GM13977 (cell line): ENCODE data around the gene GNAS-AS1.
A peak's percentile ranks its signal among the peaks of the same experiment; 100 is the strongest.

Experiments
- DNase-seq: peaks from one replicate; pipeline ENCODE4 v3.0.0; 2012; ENCODE audit warnings: low spot score
- in situ Hi-C: fragments of 300-500 bp; cut with MboI; formaldehyde crosslinking; loops from one replicate; pipeline ENCODE4 v1.12.0; 2022; ENCODE audit warnings: low sequenced_read_pairs, low pct_unique_long_range_greater_than_20kb, mixed read lengths, inconsistent platforms; ENCODE audit not compliant: unreplicated experiment
- TF ChIP-seq, protein P1 (sequence below): IDR thresholded peaks from 2 replicates; pipeline ENCODE4 v1.5.1; 2012; ENCODE audit warnings: mild to moderate bottlenecking, control low read depth; ENCODE audit not compliant: insufficient read depth; ENCODE audit errors: extremely low read depth, missing control alignments

The GNAS-AS1 gene

DNA sequence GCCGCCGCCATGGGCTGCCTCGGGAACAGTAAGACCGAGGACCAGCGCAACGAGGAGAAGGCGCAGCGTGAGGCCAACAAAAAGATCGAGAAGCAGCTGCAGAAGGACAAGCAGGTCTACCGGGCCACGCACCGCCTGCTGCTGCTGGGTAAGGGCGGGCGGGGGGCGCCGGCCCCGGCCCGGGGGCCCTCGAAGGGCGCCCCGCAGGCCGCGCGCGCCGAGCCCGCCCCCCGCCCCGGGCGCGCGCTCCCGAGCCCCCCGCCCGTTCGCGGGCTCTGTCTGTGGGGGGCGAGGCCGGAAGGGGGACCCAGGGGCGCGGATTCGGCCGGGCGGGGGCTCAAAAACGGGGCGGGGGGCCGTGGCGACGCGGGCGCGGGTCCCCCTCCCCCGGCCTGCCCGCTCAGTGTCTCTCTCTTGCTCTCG, 41.0 kb upstream of the GNAS-AS1 start:
- in situ Hi-C loops: loop anchor here (10.0 kb wide), 1 partner anchor 93 kb away; the partner anchor contains the start of gene NELFCD
- no peak for DNase-seq
- TF ChIP-seq, protein P1, sequence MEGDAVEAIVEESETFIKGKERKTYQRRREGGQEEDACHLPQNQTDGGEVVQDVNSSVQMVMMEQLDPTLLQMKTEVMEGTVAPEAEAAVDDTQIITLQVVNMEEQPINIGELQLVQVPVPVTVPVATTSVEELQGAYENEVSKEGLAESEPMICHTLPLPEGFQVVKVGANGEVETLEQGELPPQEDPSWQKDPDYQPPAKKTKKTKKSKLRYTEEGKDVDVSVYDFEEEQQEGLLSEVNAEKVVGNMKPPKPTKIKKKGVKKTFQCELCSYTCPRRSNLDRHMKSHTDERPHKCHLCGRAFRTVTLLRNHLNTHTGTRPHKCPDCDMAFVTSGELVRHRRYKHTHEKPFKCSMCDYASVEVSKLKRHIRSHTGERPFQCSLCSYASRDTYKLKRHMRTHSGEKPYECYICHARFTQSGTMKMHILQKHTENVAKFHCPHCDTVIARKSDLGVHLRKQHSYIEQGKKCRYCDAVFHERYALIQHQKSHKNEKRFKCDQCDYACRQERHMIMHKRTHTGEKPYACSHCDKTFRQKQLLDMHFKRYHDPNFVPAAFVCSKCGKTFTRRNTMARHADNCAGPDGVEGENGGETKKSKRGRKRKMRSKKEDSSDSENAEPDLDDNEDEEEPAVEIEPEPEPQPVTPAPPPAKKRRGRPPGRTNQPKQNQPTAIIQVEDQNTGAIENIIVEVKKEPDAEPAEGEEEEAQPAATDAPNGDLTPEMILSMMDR: no peak

DNA sequence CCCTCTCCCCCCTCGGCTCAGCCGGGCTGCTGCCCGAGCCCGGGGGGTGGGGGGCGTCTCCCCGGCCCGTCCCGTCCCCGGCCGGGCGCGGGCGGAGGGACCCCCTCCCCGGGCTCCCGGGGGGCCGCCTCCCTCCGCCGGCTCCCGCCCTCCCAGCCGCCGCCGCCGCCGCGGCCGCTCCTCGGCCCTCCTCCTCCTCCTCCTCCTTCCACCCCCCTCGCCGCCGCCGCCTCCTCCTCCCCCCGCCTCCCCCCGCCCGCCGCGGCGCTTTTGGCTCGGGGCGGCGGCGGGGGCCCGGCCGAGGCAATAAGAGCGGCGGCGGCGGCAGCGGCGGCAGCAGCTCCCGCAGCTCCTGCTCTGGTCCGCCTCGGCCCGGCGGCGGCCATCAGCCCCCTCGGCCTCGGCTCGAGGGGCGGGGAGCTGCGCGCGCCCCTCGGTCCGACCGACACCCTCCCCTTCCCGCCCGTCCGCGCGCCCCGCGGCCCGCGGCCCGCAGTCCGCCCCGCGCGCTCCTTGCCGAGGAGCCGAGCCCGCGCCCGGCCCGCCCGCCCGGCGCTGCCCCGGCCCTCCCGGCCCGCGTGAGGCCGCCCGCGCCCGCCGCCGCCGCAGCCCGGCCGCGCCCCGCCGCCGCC, 40.5 kb upstream of the GNAS-AS1 start:
- DNase-seq: peak; percentile 87
- in situ Hi-C loops: loop anchor here (10.0 kb wide), 1 partner anchor 94 kb away; the partner anchor contains the start of gene NELFCD
- TF ChIP-seq, protein P1: no peak

DNA sequence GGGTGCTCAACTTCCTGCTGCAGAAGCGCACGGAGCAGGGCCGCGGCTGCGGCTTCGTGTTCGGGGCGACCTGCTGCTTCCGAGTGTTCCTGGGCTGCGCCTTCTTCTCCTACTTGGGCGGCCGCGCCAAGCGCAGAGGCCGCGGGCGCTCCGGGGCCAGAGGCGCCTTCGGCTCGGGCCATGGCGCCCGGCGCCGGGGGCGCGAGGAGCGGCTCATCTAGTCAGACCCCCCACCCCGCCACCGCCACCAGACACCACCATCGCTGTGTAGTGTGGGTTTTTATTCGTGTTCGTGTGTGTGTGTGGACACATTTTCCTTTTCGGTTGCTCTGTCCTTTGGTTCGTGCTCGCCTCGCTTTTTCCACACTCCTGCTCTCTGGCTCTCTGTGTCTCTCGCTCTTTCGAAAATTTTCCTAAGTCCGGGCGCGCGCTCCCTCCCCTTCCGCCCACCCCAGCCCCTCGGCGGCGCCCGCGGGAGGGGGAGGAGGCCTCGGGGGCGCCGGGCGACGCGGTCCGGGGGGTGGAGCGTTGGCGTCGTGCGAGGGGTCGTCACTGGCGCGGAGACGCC, 39.9 kb upstream of the GNAS-AS1 start:
- DNase-seq: peak; percentile 64
- in situ Hi-C loops: loop anchor here (10.0 kb wide), 1 partner anchor 94 kb away; the partner anchor contains the start of gene NELFCD
- TF ChIP-seq, protein P1: no peak

DNA sequence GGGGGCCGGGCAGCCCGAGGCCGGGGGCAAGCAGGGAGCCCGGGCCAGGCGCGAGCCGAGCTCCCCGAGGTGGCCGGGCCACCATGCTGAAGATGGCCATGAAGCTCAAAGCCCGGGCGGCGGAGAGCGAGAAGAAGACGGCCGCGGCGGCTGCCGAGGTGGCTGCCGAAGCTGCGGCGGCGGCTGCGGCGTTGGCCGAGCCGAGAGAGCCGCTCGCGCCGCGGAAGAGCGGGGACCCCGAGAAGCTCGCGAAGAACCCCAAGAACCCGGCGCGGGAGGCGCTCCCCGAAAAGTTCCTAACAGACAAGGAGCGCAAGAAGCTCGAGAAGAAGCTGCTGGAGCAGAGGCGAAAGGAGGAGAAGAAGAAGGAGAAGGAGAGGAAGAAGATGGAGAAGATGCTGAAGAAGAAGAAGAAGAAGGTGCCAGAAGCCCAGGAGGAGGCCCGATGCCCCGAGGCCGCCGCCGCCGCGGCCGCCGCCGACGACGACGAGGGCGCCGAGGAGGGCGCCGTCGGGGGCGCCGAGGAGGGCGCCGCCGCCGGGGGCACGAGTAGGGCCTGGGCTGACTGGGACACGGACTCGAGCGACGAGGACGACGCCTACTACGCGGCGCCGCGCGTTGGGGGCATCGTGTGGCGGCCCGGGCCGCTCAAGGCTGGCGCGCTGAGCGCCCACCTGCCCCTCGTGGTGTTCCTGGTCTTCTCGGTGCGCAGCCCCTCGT, 39.3 kb upstream of the GNAS-AS1 start:
- in situ Hi-C loops: loop anchor here (10.0 kb wide), 1 partner anchor 95 kb away; the partner anchor contains the start of gene NELFCD
- peak; percentile 23 for DNase-seq

DNA sequence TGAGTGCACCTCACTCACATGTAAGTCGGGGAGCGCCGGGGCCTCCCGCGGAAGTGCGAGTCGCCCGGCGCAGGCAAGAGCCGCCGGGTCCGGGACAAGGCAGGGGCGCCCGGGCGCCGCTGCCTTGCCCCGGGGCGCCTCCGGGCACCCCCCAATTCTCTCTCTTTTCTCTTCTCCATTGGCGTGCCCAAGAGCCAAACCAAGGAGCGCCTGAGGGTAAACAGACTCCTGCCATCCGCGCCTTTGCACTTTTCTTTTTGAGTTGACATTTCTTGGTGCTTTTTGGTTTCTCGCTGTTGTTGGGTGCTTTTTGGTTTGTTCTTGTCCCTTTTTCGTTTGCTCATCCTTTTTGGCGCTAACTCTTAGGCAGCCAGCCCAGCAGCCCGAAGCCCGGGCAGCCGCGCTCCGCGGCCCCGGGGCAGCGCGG, 38.6 kb upstream of the GNAS-AS1 start:
- in situ Hi-C loops: no loop called here

More for the DNA sequence above, 39.3 kb upstream of the GNAS-AS1 start:
- TF ChIP-seq, protein P1: no peak

More for the DNA sequence above, 38.6 kb upstream of the GNAS-AS1 start:
- TF ChIP-seq, protein P1: no peak
- no peak for DNase-seq
